HG02852 (cell line): ENCODE measurements around the gene CSNK2A2.

Experiments used
- ATAC-seq: cut with Tn5 transposase; IDR thresholded peaks from one replicate; pipeline ENCODE4 v1.9.1; 2021; ENCODE audit warnings: mild to moderate bottlenecking, moderate library complexity; ENCODE audit not compliant: unreplicated experiment

The CSNK2A2 gene

GRCh38 chr16:58152246-58152868, 45.5 kb downstream of the CSNK2A2 start:
- no peak for ATAC-seq

- no peak for ATAC-seq
These were observed 49.4 kb downstream of the CSNK2A2 start for GRCh38 chr16:58148526-58148925.

- ATAC-seq, result no peak
These were observed 49.8 kb downstream of the CSNK2A2 start for GRCh38 chr16:58148099-58148498.

GRCh38 chr16:58138852-58139251, 59.1 kb downstream of the CSNK2A2 start:
- no peak for ATAC-seq

- ATAC-seq, result no peak
These were observed 60.3 kb downstream of the CSNK2A2 start for GRCh38 chr16:58137581-58137980.

GRCh38 chr16:58129097-58129936, 68.6 kb downstream of the CSNK2A2 start, which contains the start of gene CFAP20:
Gene CFAP20 (minus strand): TSS chr16:58129381. CDS start chr16:58129115, 266 bp downstream.
- peak; percentile 84 for ATAC-seq

- ATAC-seq, result peak; percentile 8
These were observed 69.2 kb downstream of the CSNK2A2 start for GRCh38 chr16:58128711-58129096.

GRCh38 chr16:58128181-58128631, 69.7 kb downstream of the CSNK2A2 start:
- ATAC-seq, result no peak

GRCh38 chr16:58127634-58128033, 70.3 kb downstream of the CSNK2A2 start:
- no peak for ATAC-seq

GRCh38 chr16:58127033-58127556, 70.8 kb downstream of the CSNK2A2 start:
- ATAC-seq, result no peak

GRCh38 chr16:58126451-58126961, 71.4 kb downstream of the CSNK2A2 start:
- ATAC-seq, result no peak

GRCh38 chr16:58125781-58126335, 72.0 kb downstream of the CSNK2A2 start:
- ATAC-seq, result no peak

- ATAC-seq, result no peak
These were observed 72.9 kb downstream of the CSNK2A2 start for GRCh38 chr16:58125041-58125440.

GRCh38 chr16:58124601-58124915, 73.3 kb downstream of the CSNK2A2 start:
- ATAC-seq, result no peak

- ATAC-seq, result no peak
These were observed 73.9 kb downstream of the CSNK2A2 start for GRCh38 chr16:58123896-58124600.

- ATAC-seq, result no peak
These were observed 76.8 kb downstream of the CSNK2A2 start for GRCh38 chr16:58121132-58121531.

- ATAC-seq, result no peak
These were observed 77.7 kb downstream of the CSNK2A2 start for GRCh38 chr16:58120234-58120633.

GRCh38 chr16:58119509-58119845, 78.4 kb downstream of the CSNK2A2 start:
- no peak for ATAC-seq

- ATAC-seq, result no peak
These were observed 79.0 kb downstream of the CSNK2A2 start for GRCh38 chr16:58118801-58119508.

GRCh38 chr16:58116529-58116928, 81.4 kb downstream of the CSNK2A2 start:
- ATAC-seq, result no peak
